ENCODE data around the gene ELFN1. TPM values are rescaled to one million over a fixed set of nuclear protein-coding genes. Genes with fewer than 3 reads are reported as not detected.
"Not testable (repeated sequence)": the region's sequence is repeated elsewhere in the genome, so short reads cannot be mapped to it uniquely, and the experiment has no call there.

Gene ELFN1
- total and polyA plus RNA-seq, 12 donors, result 0.05 to 2.8 (median 0.86) TPM

DNA sequence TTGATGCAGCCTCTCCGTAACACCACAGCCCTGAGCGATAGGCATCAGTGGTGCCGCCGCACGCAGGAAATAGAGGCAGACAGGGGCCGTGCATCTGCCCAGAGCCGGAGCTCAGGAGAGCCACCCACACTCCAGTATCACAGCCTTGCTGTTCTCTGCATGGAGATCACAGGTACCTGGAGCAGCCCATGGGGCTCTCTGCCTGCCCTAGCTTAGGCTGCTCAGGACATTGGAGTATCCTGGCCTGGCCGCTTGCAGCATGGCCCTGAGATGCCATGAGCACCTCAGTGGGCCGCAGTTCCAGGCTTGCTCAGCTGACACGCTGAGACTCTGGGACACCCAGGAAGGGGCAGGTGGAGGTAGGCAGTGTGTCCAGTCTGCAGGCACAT lies 47.0 kb downstream of the ELFN1 start:
- H3K27me3 ChIP-seq, result peaks cover 12% of the 10 kb centered on the region
- no peaks in the 10 kb centered on the region for H3K9me3 ChIP-seq (replicated peaks in 1 of 3)
- 69 to 87% (median 78%) methylated on average over 5 to 10 of the region's 10 CpGs for WGBS, 4 donors
- H3K36me3 ChIP-seq (replicated peaks in 1 of 2), result no peaks in the 10 kb centered on the region
- no peak for TF ChIP-seq POLR2A (IDR thresholded peaks at IDR 0.05)
- TF ChIP-seq, protein P1, sequence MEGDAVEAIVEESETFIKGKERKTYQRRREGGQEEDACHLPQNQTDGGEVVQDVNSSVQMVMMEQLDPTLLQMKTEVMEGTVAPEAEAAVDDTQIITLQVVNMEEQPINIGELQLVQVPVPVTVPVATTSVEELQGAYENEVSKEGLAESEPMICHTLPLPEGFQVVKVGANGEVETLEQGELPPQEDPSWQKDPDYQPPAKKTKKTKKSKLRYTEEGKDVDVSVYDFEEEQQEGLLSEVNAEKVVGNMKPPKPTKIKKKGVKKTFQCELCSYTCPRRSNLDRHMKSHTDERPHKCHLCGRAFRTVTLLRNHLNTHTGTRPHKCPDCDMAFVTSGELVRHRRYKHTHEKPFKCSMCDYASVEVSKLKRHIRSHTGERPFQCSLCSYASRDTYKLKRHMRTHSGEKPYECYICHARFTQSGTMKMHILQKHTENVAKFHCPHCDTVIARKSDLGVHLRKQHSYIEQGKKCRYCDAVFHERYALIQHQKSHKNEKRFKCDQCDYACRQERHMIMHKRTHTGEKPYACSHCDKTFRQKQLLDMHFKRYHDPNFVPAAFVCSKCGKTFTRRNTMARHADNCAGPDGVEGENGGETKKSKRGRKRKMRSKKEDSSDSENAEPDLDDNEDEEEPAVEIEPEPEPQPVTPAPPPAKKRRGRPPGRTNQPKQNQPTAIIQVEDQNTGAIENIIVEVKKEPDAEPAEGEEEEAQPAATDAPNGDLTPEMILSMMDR (IDR thresholded peaks at IDR 0.05), result no peak
- intact Hi-C loops (cut with DNase I), result no loop called here
- H3K4me1 ChIP-seq (replicated peaks in 1 of 2), result no peaks in the 10 kb centered on the region
- no peak overlapping the region for H3K27ac ChIP-seq
- no peak for DNase-seq
- no peak overlapping the region for H3K4me3 ChIP-seq

DNA sequence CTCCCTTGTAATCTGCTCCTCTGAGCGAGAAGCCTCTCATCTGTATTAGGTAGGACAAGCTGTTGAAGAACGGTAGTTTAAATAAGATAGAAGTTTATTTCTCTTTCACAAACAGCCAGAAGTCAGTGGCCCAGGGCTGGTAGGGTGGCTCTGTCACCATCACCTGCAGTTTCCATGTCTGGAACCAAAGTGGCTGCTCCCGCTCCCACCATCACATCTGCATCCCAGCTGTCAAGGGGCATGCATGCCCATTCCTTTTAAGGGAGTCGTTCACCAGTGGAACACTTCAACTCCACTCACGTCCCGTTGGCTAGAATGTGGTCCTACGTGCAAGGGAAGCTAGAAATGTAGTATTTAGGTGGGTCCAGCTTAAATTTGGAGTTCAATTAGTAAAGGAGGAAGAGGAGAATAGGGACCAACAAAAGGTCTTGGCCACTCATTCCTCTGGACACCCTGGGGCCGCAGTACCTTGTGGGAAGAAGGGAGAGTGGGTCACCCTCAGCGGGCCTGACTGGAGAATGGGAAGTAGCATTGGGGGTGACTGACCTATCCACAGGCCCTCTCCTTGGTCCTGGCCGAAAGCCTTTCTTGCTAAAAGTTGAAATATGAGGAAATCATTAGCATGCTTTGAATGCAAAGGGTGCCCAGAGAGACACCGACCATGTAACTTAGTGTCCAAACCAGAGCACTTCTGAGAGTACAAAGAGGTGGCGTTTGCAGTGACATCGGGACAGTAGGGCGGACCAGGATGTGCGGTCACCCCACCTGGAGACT lies 48.0 kb downstream of the ELFN1 start:
- TF ChIP-seq POLR2A (IDR thresholded peaks at IDR 0.05), result no peak
- TF ChIP-seq, protein P1 (IDR thresholded peaks at IDR 0.05), result no peak
- Histone ChIP-seq H3K27me3 (peaks cover 12% of the 10 kb centered on the region), H3K4me3 (no peak overlapping the region), H3K27ac (no peak overlapping the region), H3K9me3 (replicated peaks in 1 of 3) (no peaks in the 10 kb centered on the region), H3K4me1 (replicated peaks in 1 of 2) (no peaks in the 10 kb centered on the region), H3K36me3 (replicated peaks in 1 of 2) (no peaks in the 10 kb centered on the region)
- intact Hi-C loops (cut with DNase I), result no loop called here
- DNase-seq, result no peak
- WGBS, 4 donors, result 89 to 95% (median 93%) methylated on average over 15 of the region's 15 CpGs

DNA sequence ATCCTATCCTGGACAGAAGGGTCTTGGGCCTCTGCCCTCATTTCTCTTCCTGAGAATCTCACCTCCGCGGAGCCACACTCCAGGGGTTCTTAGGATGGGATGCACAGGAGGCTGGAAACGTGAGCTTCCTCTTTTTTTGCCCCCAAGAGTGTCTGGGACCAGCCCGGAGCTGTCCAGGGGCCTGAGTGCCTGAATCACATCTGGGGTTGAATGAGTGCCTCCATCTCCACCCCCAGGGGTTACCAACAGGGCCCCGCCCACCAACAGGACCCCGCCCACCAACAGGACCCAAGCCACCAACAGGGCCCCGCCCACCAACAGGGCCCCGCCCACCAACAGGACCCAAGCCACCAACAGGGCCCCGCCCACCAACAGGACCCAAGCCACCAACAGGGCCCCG lies 48.8 kb downstream of the ELFN1 start:
- H3K4me3 ChIP-seq; H3K9me3 ChIP-seq (replicated peaks in 1 of 3); intact Hi-C loops (cut with DNase I); H3K4me1 ChIP-seq (replicated peaks in 1 of 2); H3K36me3 ChIP-seq (replicated peaks in 1 of 2); H3K27ac ChIP-seq; DNase-seq: not testable (repeated sequence)
- peaks cover 12% of the 10 kb centered on the region for H3K27me3 ChIP-seq
- WGBS, 4 donors, result 70 to 76% (median 72%) methylated on average over 6 to 10 of the region's 10 CpGs

DNA sequence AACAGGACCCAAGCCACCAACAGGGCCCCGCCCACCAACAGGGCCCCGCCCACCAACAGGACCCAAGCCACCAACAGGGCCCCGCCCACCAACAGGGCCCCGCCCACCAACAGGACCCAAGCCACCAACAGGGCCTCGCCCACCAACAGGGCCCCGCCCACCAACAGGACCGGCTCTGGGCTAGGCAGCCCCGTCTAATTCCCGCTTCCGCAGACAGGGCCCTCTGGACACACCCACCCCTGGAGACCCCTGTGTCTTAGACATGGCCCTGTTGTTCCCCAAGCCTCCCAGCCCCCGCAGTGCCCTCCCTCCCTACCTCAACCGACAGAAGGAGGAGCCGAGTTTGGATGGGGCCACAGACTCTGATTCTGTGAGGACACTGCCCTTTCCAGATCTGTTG lies 49.2 kb downstream of the ELFN1 start:
- H3K36me3 ChIP-seq (replicated peaks in 1 of 2); H3K4me1 ChIP-seq (replicated peaks in 1 of 2); H3K9me3 ChIP-seq (replicated peaks in 1 of 3); H3K27ac ChIP-seq; intact Hi-C loops (cut with DNase I); DNase-seq; H3K4me3 ChIP-seq: not testable (repeated sequence)
- 58 to 73% (median 68%) methylated on average over 3 to 13 of the region's 13 CpGs for WGBS, 4 donors
- H3K27me3 ChIP-seq, result peaks cover 12% of the 10 kb centered on the region

DNA sequence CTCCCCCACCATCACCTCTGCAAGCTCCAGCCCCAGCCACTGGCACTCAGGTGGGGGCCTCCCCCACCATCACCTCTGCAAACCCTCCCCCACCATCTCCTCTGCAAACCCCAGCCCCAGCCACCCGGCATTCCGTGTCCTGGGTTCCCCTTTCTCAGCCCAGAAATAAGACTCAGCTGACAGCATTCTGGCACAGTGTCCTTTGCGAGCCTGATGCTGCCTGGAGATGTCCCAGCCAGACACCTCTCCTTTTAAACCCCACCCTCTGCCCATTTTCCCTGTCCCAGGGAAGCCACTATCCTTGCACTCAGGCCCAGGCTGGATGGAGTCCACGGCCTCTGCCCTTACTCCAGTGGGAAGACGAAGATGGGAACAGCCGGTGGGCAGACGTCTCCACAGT lies 49.8 kb downstream of the ELFN1 start:
- Histone ChIP-seq H3K4me3 (no peak overlapping the region), H3K27ac (no peak overlapping the region), H3K36me3 (replicated peaks in 1 of 2) (no peaks in the 10 kb centered on the region), H3K27me3 (peaks cover 12% of the 10 kb centered on the region), H3K9me3 (replicated peaks in 1 of 3) (no peaks in the 10 kb centered on the region), H3K4me1 (replicated peaks in 1 of 2) (no peaks in the 10 kb centered on the region)
- DNase-seq, result no peak
- 72 to 91% (median 83%) methylated on average over 4 to 7 of the region's 7 CpGs for WGBS, 4 donors
- TF ChIP-seq, protein P1 (IDR thresholded peaks at IDR 0.05), result no peak
- no peak for TF ChIP-seq POLR2A (IDR thresholded peaks at IDR 0.05)
- intact Hi-C loops (cut with DNase I), result no loop called here
